ENCODE data around the gene BTK.
"Not testable (repeated sequence)": the region's sequence is repeated elsewhere in the genome, so short reads cannot be mapped to it uniquely, and the experiment has no call there.

The BTK gene

GRCh38 chrX:101348452-101349192 is 37.4 kb downstream of the BTK start, which contains the start of gene TIMM8A:
Gene TIMM8A (minus strand): TSS chrX:101348742. CDS start chrX:101348664, 78 bp downstream.
- H3K9ac ChIP-seq (ENCODE audit: low read depth in 1 of 2, low read length in 2 of 2), result peak within 1 kb of the TSS; percentile 55 to 78
- H3K4me1 ChIP-seq (ENCODE audit: control insufficient read depth in 1 of 2, insufficient read depth in 2 of 2, low read length in 2 of 2), result peaks cover 0 to 4% of the 10 kb centered on the region in 2 donors
- H3K36me3 ChIP-seq (ENCODE audit: control insufficient read depth in 1 of 2, insufficient read depth in 2 of 2, low read length in 2 of 2), result no peaks in the 10 kb centered on the region
- no peaks in the 10 kb centered on the region for H3K27me3 ChIP-seq (ENCODE audit: control insufficient read depth in 1 of 2, insufficient read depth in 2 of 2, low read length in 2 of 2)
- peak within 1 kb of the TSS; percentile 85 to 87 for H3K4me3 ChIP-seq (ENCODE audit: low read depth in 1 of 2, low read length in 2 of 2)
- peak within 1 kb of the TSS; percentile 56 for H3K27ac ChIP-seq (ENCODE audit: low read depth, low read length)
- H3K9me3 ChIP-seq (ENCODE audit: control insufficient read depth in 1 of 2, low read length in 2 of 2), result no peaks in the 10 kb centered on the region

GRCh38 chrX:101347859-101348451 is 38.0 kb downstream of the BTK start:
- peak overlapping the region; percentile 85 to 87 for H3K4me3 ChIP-seq (ENCODE audit: low read depth in 1 of 2, low read length in 2 of 2)
- H3K36me3 ChIP-seq (ENCODE audit: control insufficient read depth in 1 of 2, insufficient read depth in 2 of 2, low read length in 2 of 2), result no peaks in the 10 kb centered on the region
- H3K27me3 ChIP-seq (ENCODE audit: control insufficient read depth in 1 of 2, insufficient read depth in 2 of 2, low read length in 2 of 2), result no peaks in the 10 kb centered on the region
- no peaks in the 10 kb centered on the region for H3K9me3 ChIP-seq (ENCODE audit: control insufficient read depth in 1 of 2, low read length in 2 of 2)
- H3K27ac ChIP-seq (ENCODE audit: low read depth, low read length), result no peak overlapping the region
- H3K4me1 ChIP-seq (ENCODE audit: control insufficient read depth in 1 of 2, insufficient read depth in 2 of 2, low read length in 2 of 2), result peaks cover 0 to 4% of the 10 kb centered on the region in 2 donors
- peak overlapping the region; percentile 48 to 78 for H3K9ac ChIP-seq (ENCODE audit: low read depth in 1 of 2, low read length in 2 of 2)

GRCh38 chrX:101337776-101338271 is 48.2 kb downstream of the BTK start:
- Histone ChIP-seq H3K9me3 (ENCODE audit: control insufficient read depth in 1 of 2, low read length in 2 of 2) (no peaks in the 10 kb centered on the region), H3K27ac (ENCODE audit: low read depth, low read length) (no peak overlapping the region), H3K27me3 (ENCODE audit: control insufficient read depth in 1 of 2, insufficient read depth in 2 of 2, low read length in 2 of 2) (no peaks in the 10 kb centered on the region), H3K9ac (ENCODE audit: low read depth in 1 of 2, low read length in 2 of 2) (no peak overlapping the region), H3K4me3 (ENCODE audit: low read depth in 1 of 2, low read length in 2 of 2) (no peak overlapping the region), H3K4me1 (ENCODE audit: control insufficient read depth in 1 of 2, insufficient read depth in 2 of 2, low read length in 2 of 2) (no peaks in the 10 kb centered on the region), H3K36me3 (ENCODE audit: control insufficient read depth in 1 of 2, insufficient read depth in 2 of 2, low read length in 2 of 2) (no peaks in the 10 kb centered on the region)

- H3K4me1 ChIP-seq (ENCODE audit: control insufficient read depth in 1 of 2, insufficient read depth in 2 of 2, low read length in 2 of 2); H3K27me3 ChIP-seq (ENCODE audit: control insufficient read depth in 1 of 2, insufficient read depth in 2 of 2, low read length in 2 of 2); H3K9me3 ChIP-seq (ENCODE audit: control insufficient read depth in 1 of 2, low read length in 2 of 2); H3K27ac ChIP-seq (ENCODE audit: low read depth, low read length); H3K9ac ChIP-seq (ENCODE audit: low read depth in 1 of 2, low read length in 2 of 2); H3K4me3 ChIP-seq (ENCODE audit: low read depth in 1 of 2, low read length in 2 of 2); H3K36me3 ChIP-seq (ENCODE audit: control insufficient read depth in 1 of 2, insufficient read depth in 2 of 2, low read length in 2 of 2): not testable (repeated sequence)
Observed at GRCh38 chrX:101334310-101334709, 51.7 kb downstream of the BTK start.

GRCh38 chrX:101326600-101326999 is 59.4 kb downstream of the BTK start:
- H3K9ac ChIP-seq (ENCODE audit: low read depth in 1 of 2, low read length in 2 of 2); H3K4me3 ChIP-seq (ENCODE audit: low read depth in 1 of 2, low read length in 2 of 2); H3K4me1 ChIP-seq (ENCODE audit: control insufficient read depth in 1 of 2, insufficient read depth in 2 of 2, low read length in 2 of 2); H3K36me3 ChIP-seq (ENCODE audit: control insufficient read depth in 1 of 2, insufficient read depth in 2 of 2, low read length in 2 of 2); H3K27me3 ChIP-seq (ENCODE audit: control insufficient read depth in 1 of 2, insufficient read depth in 2 of 2, low read length in 2 of 2); H3K27ac ChIP-seq (ENCODE audit: low read depth, low read length); H3K9me3 ChIP-seq (ENCODE audit: control insufficient read depth in 1 of 2, low read length in 2 of 2): not testable (repeated sequence)

GRCh38 chrX:101303790-101304189 is 82.2 kb downstream of the BTK start:
- H3K9me3 ChIP-seq (ENCODE audit: control insufficient read depth in 1 of 2, low read length in 2 of 2), result no peaks in the 10 kb centered on the region
- H3K4me3 ChIP-seq (ENCODE audit: low read depth in 1 of 2, low read length in 2 of 2), result no peak overlapping the region
- H3K27ac ChIP-seq (ENCODE audit: low read depth, low read length), result no peak overlapping the region
- H3K36me3 ChIP-seq (ENCODE audit: control insufficient read depth in 1 of 2, insufficient read depth in 2 of 2, low read length in 2 of 2), result no peaks in the 10 kb centered on the region
- H3K9ac ChIP-seq (ENCODE audit: low read depth in 1 of 2, low read length in 2 of 2), result no peak overlapping the region
- H3K27me3 ChIP-seq (ENCODE audit: control insufficient read depth in 1 of 2, insufficient read depth in 2 of 2, low read length in 2 of 2), result no peaks in the 10 kb centered on the region
- no peaks in the 10 kb centered on the region for H3K4me1 ChIP-seq (ENCODE audit: control insufficient read depth in 1 of 2, insufficient read depth in 2 of 2, low read length in 2 of 2)
